Astrocyte of the cerebellum (primary cell): ENCODE results near the gene DCXR.

Source experiments
- DNase-seq: peaks from one replicate; pipeline ENCODE4 v3.0.0-alpha.2; 2011; ENCODE audit warnings: low read depth
- H3K4me3 ChIP-seq: 2 replicates; pipeline ENCODE4 v1.5.1; 2011; ENCODE audit warnings: mild to moderate bottlenecking, low read depth, low read length, moderate library complexity
- CTCF ChIP-seq: IDR thresholded peaks from 2 replicates; pipeline ENCODE4 v1.5.1; 2012; ENCODE audit warnings: low read length, low read depth, moderate library complexity, mild to moderate bottlenecking; ENCODE audit errors: missing control alignments
- in situ Hi-C: cut with HindIII; loops from 2 replicates; pipeline ENCODE4 v1.10.0; 2017; ENCODE audit warnings: low sequenced_read_pairs

The DCXR gene

GRCh38 chr17:82034371-82035011 is 3.0 kb downstream of the DCXR start:
- no peak for DNase-seq
- in situ Hi-C loops, result loop anchor here (10.0 kb wide), 2 partner anchors 60 to 100 kb away; partner anchors contain the start of gene ASPSCR1
- TF ChIP-seq CTCF, result no peak
- no peak overlapping the region for H3K4me3 ChIP-seq

GRCh38 chr17:82033359-82034085 is 4.0 kb downstream of the DCXR start:
- TF ChIP-seq CTCF, result no peak

GRCh38 chr17:82031885-82032627 is 5.4 kb downstream of the DCXR start:
- in situ Hi-C loops, result loop anchor here (10.0 kb wide), 2 partner anchors 57 to 103 kb away; partner anchors contain the start of gene ASPSCR1
- no peak for TF ChIP-seq CTCF
- DNase-seq, result no peak
- H3K4me3 ChIP-seq, result peak overlapping the region; percentile 58

More at GRCh38 chr17:82033359-82034085, 4.0 kb downstream of the DCXR start:
- DNase-seq, result no peak
- in situ Hi-C loops, result loop anchor here (10.0 kb wide), 2 partner anchors 59 to 101 kb away; partner anchors contain the start of gene ASPSCR1
- H3K4me3 ChIP-seq, result no peak overlapping the region

- DNase-seq, result no peak
- peak within 1 kb of the TSS; percentile 58 for H3K4me3 ChIP-seq
- in situ Hi-C loops, result loop anchor here (10.0 kb wide), 2 partner anchors 57 to 103 kb away; partner anchors contain the start of gene ASPSCR1
- no peak for TF ChIP-seq CTCF
Observed at GRCh38 chr17:82031303-82031884, 6.1 kb downstream of the DCXR start, which contains the start of gene RAC3. Gene RAC3 (plus strand): TSS chr17:82031678. CDS start chr17:82031762, 84 bp downstream.

GRCh38 chr17:82030470-82031302 is 6.8 kb downstream of the DCXR start:
- peak overlapping the region; percentile 58 for H3K4me3 ChIP-seq
- in situ Hi-C loops, result loop anchor here (10.0 kb wide), 2 partner anchors 56 to 104 kb away; partner anchors contain the start of gene ASPSCR1
- peak; percentile 65 for DNase-seq
- TF ChIP-seq CTCF, result peak; percentile 41
